ENCODE measurements around the gene SNX10.

SNX10 gene

DNA sequence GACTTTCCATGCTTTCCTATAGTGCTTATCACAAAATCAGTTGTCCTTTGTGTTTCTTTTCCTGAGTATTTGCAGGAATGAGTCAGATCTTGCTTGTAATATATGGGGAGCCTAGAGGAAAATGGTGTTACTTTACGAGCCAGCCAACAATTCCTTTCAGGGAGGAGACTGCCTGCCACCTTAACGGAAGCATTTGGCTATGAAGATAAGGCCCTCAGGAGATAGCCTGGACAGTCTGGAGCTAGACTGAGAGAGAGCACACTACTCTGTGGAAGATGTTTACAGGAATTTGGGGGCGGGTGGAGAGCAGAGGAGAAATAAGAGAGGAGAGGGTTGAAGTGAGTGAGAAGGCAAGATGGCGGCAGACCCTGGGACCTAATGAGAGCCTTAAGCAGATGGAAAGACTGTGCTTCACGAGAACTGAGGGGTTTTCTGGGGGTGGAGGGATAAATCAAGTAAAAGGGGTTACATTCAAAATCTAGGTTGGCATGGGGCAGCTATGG is 126.3 kb downstream of the SNX10 start:
- no peak overlapping the region for H2BK5ac ChIP-seq (ENCODE audit: low read length)
- no peak overlapping the region for H3K18ac ChIP-seq (ENCODE audit: low read length)
- H2BK15ac ChIP-seq (ENCODE audit: low read length): no peak overlapping the region
- no peak overlapping the region for H2AK5ac ChIP-seq (ENCODE audit: low read depth, low read length)
- H3K27ac ChIP-seq (replicated peaks; ENCODE audit: low read length): no peak overlapping the region
- no peak overlapping the region for H3K14ac ChIP-seq (ENCODE audit: low read length)
- no peak overlapping the region for H3K4me3 ChIP-seq (ENCODE audit: low read length in 2 of 2)
- no peak overlapping the region for H2BK120ac ChIP-seq (ENCODE audit: low read depth, low read length)
- no peak overlapping the region for H4K8ac ChIP-seq (ENCODE audit: low read depth, low read length)
- H4K91ac ChIP-seq (ENCODE audit: low read depth, low read length, poor library complexity): no peak overlapping the region
- H3K4ac ChIP-seq (ENCODE audit: low read length): no peak overlapping the region
- no CpG with 5 or more reads among the region's 5 CpGs for WGBS, 2 donors (ENCODE audit: extremely low coverage in 2 of 2, insufficient read length in 2 of 2, insufficient replicate concordance in 1 of 2)
- H2AFZ ChIP-seq (ENCODE audit: low read length): no peak overlapping the region
- no peak overlapping the region for H3K9ac ChIP-seq (ENCODE audit: low read depth, low read length, poor library complexity)
- H3K9me3 ChIP-seq (replicated peaks in 1 of 2; ENCODE audit: control insufficient read depth in 2 of 2, insufficient read depth in 1 of 2, low read depth in 1 of 2, low read length in 2 of 2): no peaks in the 10 kb centered on the region
- no peak overlapping the region for H3K4me2 ChIP-seq (ENCODE audit: insufficient read depth, low read length, poor library complexity, severe bottlenecking)
- no peaks in the 10 kb centered on the region for H3K36me3 ChIP-seq (replicated peaks in 1 of 2; ENCODE audit: control insufficient read depth in 2 of 2, insufficient read depth in 2 of 2, low read length in 2 of 2)
- no peaks in the 10 kb centered on the region for H3K79me1 ChIP-seq (ENCODE audit: low read depth, low read length)
- H3K4me1 ChIP-seq (ENCODE audit: control insufficient read depth in 2 of 2, insufficient read depth in 1 of 2, low read depth in 1 of 2, low read length in 2 of 2): peaks cover 4 to 6% of the 10 kb centered on the region in 2 donors
- H3K23ac ChIP-seq (ENCODE audit: low read depth, low read length, poor library complexity): no peak overlapping the region
- no peak for DNase-seq (ENCODE audit: low spot score)
- no peaks in the 10 kb centered on the region for H3K27me3 ChIP-seq (ENCODE audit: control insufficient read depth in 3 of 3, insufficient read depth in 3 of 3, low read depth in 1 of 3, low read length in 3 of 3)
- no peak overlapping the region for H2BK12ac ChIP-seq (ENCODE audit: low read length)

DNA sequence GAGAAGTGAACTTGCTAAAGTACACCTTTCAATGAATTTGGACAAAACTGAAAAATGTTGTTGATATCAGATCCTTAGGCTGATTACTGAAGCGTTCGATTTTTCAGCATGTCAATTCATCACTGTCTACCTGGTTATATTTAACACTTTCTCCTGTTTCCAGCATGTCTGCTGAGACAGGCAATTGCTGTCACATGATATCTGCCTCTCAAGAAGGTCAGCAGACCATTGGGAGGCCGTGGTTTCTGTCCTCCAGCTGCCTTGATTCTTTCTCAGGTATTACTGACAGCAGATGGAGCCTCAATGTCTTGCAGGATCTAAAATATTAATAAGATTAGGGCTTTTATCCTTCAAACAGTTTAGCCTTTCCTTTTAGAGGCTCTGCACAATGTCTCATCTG is 127.5 kb downstream of the SNX10 start:
- H3K4me3 ChIP-seq (ENCODE audit: low read length in 2 of 2): no peak overlapping the region
- no peak overlapping the region for H2AFZ ChIP-seq (ENCODE audit: low read length)
- no peak overlapping the region for H2BK120ac ChIP-seq (ENCODE audit: low read depth, low read length)

DNA sequence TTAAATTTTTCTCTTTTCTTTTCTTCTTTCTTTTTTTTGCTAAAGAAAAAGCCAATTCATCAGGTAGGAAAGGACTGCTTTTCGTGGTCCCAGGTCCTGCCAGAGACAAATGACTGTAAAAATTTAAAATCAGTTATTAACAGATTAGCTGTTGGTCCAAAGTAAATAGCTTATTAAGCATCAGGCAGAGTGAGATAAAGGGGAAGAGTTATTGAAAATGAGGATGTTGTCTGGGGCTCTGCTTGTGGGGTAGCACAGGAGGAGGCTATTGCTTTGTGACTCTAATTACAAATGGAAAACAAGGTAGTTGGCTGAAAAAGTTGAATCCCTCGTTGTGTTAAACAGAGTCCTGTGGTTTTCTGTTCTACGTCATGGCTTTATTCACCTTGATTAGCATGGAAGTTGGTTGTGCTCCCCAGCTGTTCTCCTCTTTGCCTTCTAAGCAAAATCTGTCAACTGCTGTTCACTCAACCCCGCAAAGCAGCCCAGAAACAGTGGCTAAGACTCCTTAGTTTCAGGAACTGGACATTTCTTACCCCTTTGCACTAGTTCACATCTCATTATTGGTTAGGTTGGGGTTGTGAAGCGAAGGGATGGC is 128.9 kb downstream of the SNX10 start:
- Histone ChIP-seq H4K91ac (ENCODE audit: low read depth, low read length, poor library complexity) (no peak overlapping the region), H3K79me1 (ENCODE audit: low read depth, low read length) (no peaks in the 10 kb centered on the region), H3K9ac (ENCODE audit: low read depth, low read length, poor library complexity) (no peak overlapping the region), H3K36me3 (replicated peaks in 1 of 2; ENCODE audit: control insufficient read depth in 2 of 2, insufficient read depth in 2 of 2, low read length in 2 of 2) (no peaks in the 10 kb centered on the region), H3K4me3 (ENCODE audit: low read length in 2 of 2) (no peak overlapping the region), H3K4ac (ENCODE audit: low read length) (no peak overlapping the region), H2BK5ac (ENCODE audit: low read length) (no peak overlapping the region), H3K4me1 (ENCODE audit: control insufficient read depth in 2 of 2, insufficient read depth in 1 of 2, low read depth in 1 of 2, low read length in 2 of 2) (peaks cover 4 to 6% of the 10 kb centered on the region in 2 donors), H3K23ac (ENCODE audit: low read depth, low read length, poor library complexity) (no peak overlapping the region), H3K27ac (replicated peaks; ENCODE audit: low read length) (no peak overlapping the region), H3K14ac (ENCODE audit: low read length) (no peak overlapping the region), H2AFZ (ENCODE audit: low read length) (no peak overlapping the region), H2BK15ac (ENCODE audit: low read length) (no peak overlapping the region), H3K4me2 (ENCODE audit: insufficient read depth, low read length, poor library complexity, severe bottlenecking) (no peak overlapping the region), H4K8ac (ENCODE audit: low read depth, low read length) (no peak overlapping the region), H2BK120ac (ENCODE audit: low read depth, low read length) (no peak overlapping the region), H2BK12ac (ENCODE audit: low read length) (no peak overlapping the region), H3K18ac (ENCODE audit: low read length) (no peak overlapping the region), H2AK5ac (ENCODE audit: low read depth, low read length) (no peak overlapping the region), H3K9me3 (replicated peaks in 1 of 2; ENCODE audit: control insufficient read depth in 2 of 2, insufficient read depth in 1 of 2, low read depth in 1 of 2, low read length in 2 of 2) (no peaks in the 10 kb centered on the region), H3K27me3 (ENCODE audit: control insufficient read depth in 3 of 3, insufficient read depth in 3 of 3, low read depth in 1 of 3, low read length in 3 of 3) (no peaks in the 10 kb centered on the region)
- no peak for DNase-seq (ENCODE audit: low spot score)
- WGBS, 2 donors (ENCODE audit: extremely low coverage in 2 of 2, insufficient read length in 2 of 2, insufficient replicate concordance in 1 of 2): no CpG with 5 or more reads among the region's 5 CpGs

More for the DNA sequence above, 127.5 kb downstream of the SNX10 start:
- no peaks in the 10 kb centered on the region for H3K27me3 ChIP-seq (ENCODE audit: control insufficient read depth in 3 of 3, insufficient read depth in 3 of 3, low read depth in 1 of 3, low read length in 3 of 3)
- no peak overlapping the region for H3K4ac ChIP-seq (ENCODE audit: low read length)
- no peak overlapping the region for H3K23ac ChIP-seq (ENCODE audit: low read depth, low read length, poor library complexity)
- no CpG with 5 or more reads among the region's 3 CpGs for WGBS, 2 donors (ENCODE audit: extremely low coverage in 2 of 2, insufficient read length in 2 of 2, insufficient replicate concordance in 1 of 2)
- no peak overlapping the region for H4K8ac ChIP-seq (ENCODE audit: low read depth, low read length)
- no peaks in the 10 kb centered on the region for H3K36me3 ChIP-seq (replicated peaks in 1 of 2; ENCODE audit: control insufficient read depth in 2 of 2, insufficient read depth in 2 of 2, low read length in 2 of 2)
- H4K91ac ChIP-seq (ENCODE audit: low read depth, low read length, poor library complexity): no peak overlapping the region
- no peaks in the 10 kb centered on the region for H3K79me1 ChIP-seq (ENCODE audit: low read depth, low read length)
- H3K4me1 ChIP-seq (ENCODE audit: control insufficient read depth in 2 of 2, insufficient read depth in 1 of 2, low read depth in 1 of 2, low read length in 2 of 2): peaks cover 4 to 6% of the 10 kb centered on the region in 2 donors
- H2BK15ac ChIP-seq (ENCODE audit: low read length): no peak overlapping the region
- H3K4me2 ChIP-seq (ENCODE audit: insufficient read depth, low read length, poor library complexity, severe bottlenecking): no peak overlapping the region
- H3K14ac ChIP-seq (ENCODE audit: low read length): no peak overlapping the region
- H2BK12ac ChIP-seq (ENCODE audit: low read length): no peak overlapping the region
- H3K18ac ChIP-seq (ENCODE audit: low read length): no peak overlapping the region
- H3K27ac ChIP-seq (replicated peaks; ENCODE audit: low read length): no peak overlapping the region
- H2BK5ac ChIP-seq (ENCODE audit: low read length): no peak overlapping the region
- no peak overlapping the region for H2AK5ac ChIP-seq (ENCODE audit: low read depth, low read length)
- DNase-seq (ENCODE audit: low spot score): no peak
- H3K9ac ChIP-seq (ENCODE audit: low read depth, low read length, poor library complexity): no peak overlapping the region
- no peaks in the 10 kb centered on the region for H3K9me3 ChIP-seq (replicated peaks in 1 of 2; ENCODE audit: control insufficient read depth in 2 of 2, insufficient read depth in 1 of 2, low read depth in 1 of 2, low read length in 2 of 2)

DNA sequence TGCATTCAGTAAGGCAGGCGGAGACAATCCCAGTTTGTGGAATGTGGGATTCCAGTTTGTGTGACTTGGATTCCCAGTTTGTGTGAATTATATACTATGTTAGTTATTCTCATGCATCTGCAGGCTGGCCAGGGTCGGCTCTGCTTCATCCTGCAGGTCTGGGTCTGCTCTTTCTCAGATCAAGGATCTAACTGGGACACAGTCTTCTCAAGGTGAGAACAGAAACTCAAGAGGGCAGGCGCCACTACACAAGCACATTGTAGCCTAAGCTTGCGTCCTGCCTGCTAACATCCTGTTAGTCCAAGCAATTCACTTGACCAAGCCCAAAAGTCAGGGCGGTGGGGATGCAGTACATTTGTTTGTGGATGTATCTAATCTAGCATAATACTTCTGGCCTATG is 131.1 kb downstream of the SNX10 start:
- Histone ChIP-seq H2AK5ac (ENCODE audit: low read depth, low read length) (no peak overlapping the region), H3K4me2 (ENCODE audit: insufficient read depth, low read length, poor library complexity, severe bottlenecking) (no peak overlapping the region), H3K4me1 (ENCODE audit: control insufficient read depth in 2 of 2, insufficient read depth in 1 of 2, low read depth in 1 of 2, low read length in 2 of 2) (peaks cover 6 to 8% of the 10 kb centered on the region in 2 donors), H4K8ac (ENCODE audit: low read depth, low read length) (no peak overlapping the region), H3K36me3 (replicated peaks in 1 of 2; ENCODE audit: control insufficient read depth in 2 of 2, insufficient read depth in 2 of 2, low read length in 2 of 2) (no peaks in the 10 kb centered on the region), H2BK15ac (ENCODE audit: low read length) (no peak overlapping the region), H2BK12ac (ENCODE audit: low read length) (no peak overlapping the region), H3K18ac (ENCODE audit: low read length) (no peak overlapping the region), H3K9ac (ENCODE audit: low read depth, low read length, poor library complexity) (no peak overlapping the region), H3K27me3 (ENCODE audit: control insufficient read depth in 3 of 3, insufficient read depth in 3 of 3, low read depth in 1 of 3, low read length in 3 of 3) (no peaks in the 10 kb centered on the region), H3K4me3 (ENCODE audit: low read length in 2 of 2) (no peak overlapping the region), H2BK120ac (ENCODE audit: low read depth, low read length) (no peak overlapping the region), H3K14ac (ENCODE audit: low read length) (no peak overlapping the region), H3K4ac (ENCODE audit: low read length) (no peak overlapping the region), H3K27ac (replicated peaks; ENCODE audit: low read length) (no peak overlapping the region), H2AFZ (ENCODE audit: low read length) (no peak overlapping the region), H3K79me1 (ENCODE audit: low read depth, low read length) (no peaks in the 10 kb centered on the region), H4K91ac (ENCODE audit: low read depth, low read length, poor library complexity) (no peak overlapping the region), H2BK5ac (ENCODE audit: low read length) (no peak overlapping the region), H3K23ac (ENCODE audit: low read depth, low read length, poor library complexity) (no peak overlapping the region), H3K9me3 (replicated peaks in 1 of 2; ENCODE audit: control insufficient read depth in 2 of 2, insufficient read depth in 1 of 2, low read depth in 1 of 2, low read length in 2 of 2) (no peaks in the 10 kb centered on the region)
- no peak for DNase-seq (ENCODE audit: low spot score)
- no CpG with 5 or more reads among the region's 5 CpGs for WGBS, 2 donors (ENCODE audit: extremely low coverage in 2 of 2, insufficient read length in 2 of 2, insufficient replicate concordance in 1 of 2)

Data from neuronal stem cell (in vitro differentiated cells).